IMR-90 (cell line): ENCODE data around the gene HMX3. TPM values are rescaled to one million over a fixed set of nuclear protein-coding genes. Genes with fewer than 3 reads are reported as not detected.

Experiments used
- ATAC-seq: fragments of 200-7000 bp; cut with Tn5 transposase; 2 replicates; pipeline ENCODE4 v1.9.1; 2020; ENCODE audit warnings: low read depth, mild to moderate bottlenecking, moderate library complexity
- Bru-seq: library from RNA; stranded (reverse); fragments of 400-500 nt; gene quantifications from one replicate; lab custom pipeline; 2021; lab: Mats Ljungman, UMichigan
- BruChase-seq, 2 experiments: library from RNA; stranded (reverse); fragments of 400-500 nt; gene quantifications; one replicate each; lab custom pipeline; 2021; lab: Mats Ljungman, UMichigan
- BruUV-seq: library from RNA; stranded (reverse); fragments of 400-500 nt; replicated peaks from 2 replicates; lab custom pipeline; 2021; lab: Mats Ljungman, UMichigan
- CTCF ChIA-PET: fragments of 300-600 bp; formaldehyde crosslinking; extraction: SDS; loops from one replicate; lab custom pipeline; 2021; ENCODE audit warnings: antibody characterized with exemption; lab: Yijun Ruan, JAX
- POLR2A ChIA-PET: fragments of 300-600 bp; sonication (Branson Sonifier 250); formaldehyde crosslinking; loops from one replicate; lab custom pipeline; 2022; ENCODE audit warnings: antibody characterized with exemption; ENCODE audit not compliant: unreplicated experiment; lab: Charles Lee
- DNase-seq: peaks from one replicate; pipeline ENCODE4 v3.0.0; 2013
- H2AFZ ChIP-seq: replicated peaks from 2 replicates; pipeline ENCODE3; 2013; ENCODE audit warnings: low read length, mild to moderate bottlenecking; ENCODE audit not compliant: poor library complexity
- H2AK5ac ChIP-seq: 2 replicates; pipeline ENCODE4 v1.6.1; 2013; ENCODE audit warnings: low read depth, low read length, inconsistent platforms
- H2AK9ac ChIP-seq: replicated peaks from 2 replicates; pipeline ENCODE3; 2013; ENCODE audit warnings: mild to moderate bottlenecking, low read depth, low read length, moderate library complexity; ENCODE audit not compliant: poor library complexity
- H2BK120ac ChIP-seq: 2 replicates; pipeline ENCODE4 v1.6.1; 2013; ENCODE audit warnings: low read depth, low read length, inconsistent platforms
- H2BK15ac ChIP-seq: 3 replicates; pipeline ENCODE4 v1.6.1; 2013; ENCODE audit warnings: low read depth, low read length, inconsistent platforms
- H2BK20ac ChIP-seq: 2 replicates; pipeline ENCODE4 v1.6.1; 2013; ENCODE audit warnings: low read depth, mild to moderate bottlenecking, inconsistent platforms, low read length, moderate library complexity
- H2BK5ac ChIP-seq: 2 replicates; pipeline ENCODE4 v1.6.1; 2013; ENCODE audit warnings: mild to moderate bottlenecking, low read depth, low read length, inconsistent platforms; ENCODE audit not compliant: poor library complexity, severe bottlenecking
- H3K14ac ChIP-seq: replicated peaks from 2 replicates; pipeline ENCODE4 v1.6.1; 2013; ENCODE audit warnings: low read depth, low read length, inconsistent platforms
- H3K18ac ChIP-seq: 2 replicates; pipeline ENCODE4 v1.6.1; 2013; ENCODE audit warnings: low read depth, low read length, control low read depth
- H3K23ac ChIP-seq: 2 replicates; pipeline ENCODE4 v1.6.1; 2013; ENCODE audit warnings: low read depth, low read length, inconsistent platforms
- H3K27ac ChIP-seq: 2 replicates; pipeline ENCODE4 v1.5.1; 2013; ENCODE audit warnings: mild to moderate bottlenecking, control low read depth, low read length; ENCODE audit not compliant: insufficient read depth
- H3K27me3 ChIP-seq: 2 replicates; pipeline ENCODE4 v1.6.1; 2013; ENCODE audit warnings: low read length; ENCODE audit not compliant: control insufficient read depth, insufficient read depth
- H3K36me3 ChIP-seq: 2 replicates; pipeline ENCODE4 v1.6.1; 2013; ENCODE audit warnings: low read length, mixed read lengths; ENCODE audit not compliant: control insufficient read depth, insufficient read depth
- H3K4ac ChIP-seq: 2 replicates; pipeline ENCODE4 v1.6.1; 2013; ENCODE audit warnings: low read depth, low read length, inconsistent platforms
- H3K4me1 ChIP-seq: 2 replicates; pipeline ENCODE4 v1.6.1; 2013; ENCODE audit warnings: low read length, mixed read lengths; ENCODE audit not compliant: control insufficient read depth, insufficient read depth
- H3K4me2 ChIP-seq: 2 replicates; pipeline ENCODE4 v1.6.1; 2013; ENCODE audit warnings: low read depth, mild to moderate bottlenecking, control low read depth, low read length, moderate library complexity
- H3K4me3 ChIP-seq: 2 replicates; pipeline ENCODE4 v1.5.1; 2013; ENCODE audit warnings: low read depth, mild to moderate bottlenecking, control low read depth, low read length, moderate library complexity; ENCODE audit not compliant: insufficient read depth
- H3K56ac ChIP-seq: 2 replicates; pipeline ENCODE4 v1.6.1; 2013; ENCODE audit warnings: low read length, inconsistent platforms; ENCODE audit not compliant: insufficient read depth; ENCODE audit errors: extremely low read depth
- H3K79me1 ChIP-seq, 2 experiments: 2 replicates each; pipeline ENCODE4 v1.6.1; 2013; ENCODE audit warnings: low read length in 2 of 2, inconsistent platforms in 1 of 2, low read depth in 1 of 2
- H3K9ac ChIP-seq: 2 replicates; pipeline ENCODE4 v1.6.1; 2013; ENCODE audit warnings: low read depth, low read length, control low read depth
- H3K9me1 ChIP-seq: 2 replicates; pipeline ENCODE4 v1.6.1; 2013; ENCODE audit warnings: low read length, inconsistent platforms; ENCODE audit not compliant: insufficient read depth
- H3K9me3 ChIP-seq: 2 replicates; pipeline ENCODE4 v1.6.1; 2013; ENCODE audit warnings: low read length; ENCODE audit not compliant: control insufficient read depth, insufficient read depth
- H4K20me1 ChIP-seq: 2 replicates; pipeline ENCODE4 v1.6.1; 2013; ENCODE audit warnings: low read length, inconsistent platforms; ENCODE audit not compliant: insufficient read depth
- H4K5ac ChIP-seq: 2 replicates; pipeline ENCODE4 v1.6.1; 2013; ENCODE audit warnings: mild to moderate bottlenecking, low read depth, low read length, control low read depth
- H4K8ac ChIP-seq, 2 experiments: 2 replicates each; pipeline ENCODE4 v1.6.1; 2013; ENCODE audit warnings: low read depth in 2 of 2, low read length in 2 of 2, control low read depth in 1 of 2, inconsistent platforms in 1 of 2
- H4K91ac ChIP-seq: 2 replicates; pipeline ENCODE4 v1.6.1; 2013; ENCODE audit warnings: low read depth, low read length, inconsistent platforms; ENCODE audit not compliant: insufficient read depth
- BHLHE40 ChIP-seq: fragments of 150-350 bp; IDR thresholded peaks from 2 replicates; pipeline ENCODE4 v1.6.1; 2016; ENCODE audit warnings: mild to moderate bottlenecking, low read depth, low read length
- CEBPB ChIP-seq: IDR thresholded peaks from 2 replicates; pipeline ENCODE4 v1.6.1; 2012; ENCODE audit warnings: low read depth, low read length, improper control_type of control experiment
- CHD1 ChIP-seq: IDR thresholded peaks from 2 replicates; pipeline ENCODE4 v1.6.1; 2012; ENCODE audit warnings: low read depth, low read length, improper control_type of control experiment
- CTCF ChIP-seq: conservative IDR thresholded peaks from 2 replicates; pipeline ENCODE4 v1.5.1; 2012; ENCODE audit warnings: mild to moderate bottlenecking, low read depth, low read length, improper control_type of control experiment
- ELK1 ChIP-seq: fragments of 150-350 bp; IDR thresholded peaks from 2 replicates; pipeline ENCODE4 v1.6.1; 2016; ENCODE audit warnings: low read depth, mild to moderate bottlenecking, low read length, moderate library complexity, borderline replicate concordance
- FOS ChIP-seq: fragments of 150-350 bp; IDR thresholded peaks from 2 replicates; pipeline ENCODE4 v1.6.1; 2016; ENCODE audit warnings: low read depth, low read length
- MAFK ChIP-seq: IDR thresholded peaks from 2 replicates; pipeline ENCODE4 v1.6.1; 2012; ENCODE audit warnings: low read depth, low read length, improper control_type of control experiment
- NFE2L2 ChIP-seq: fragments of 150-350 bp; IDR thresholded peaks from 2 replicates; pipeline ENCODE4 v1.6.1; 2016; ENCODE audit warnings: low read depth, mild to moderate bottlenecking, low read length
- POLR2A ChIP-seq: IDR thresholded peaks from 2 replicates; pipeline ENCODE4 v1.6.1; 2012; ENCODE audit warnings: mild to moderate bottlenecking, low read depth, low read length
- RAD21 ChIP-seq: IDR thresholded peaks from 2 replicates; pipeline ENCODE4 v1.6.1; 2012; ENCODE audit warnings: low read length, improper control_type of control experiment
- RCOR1 ChIP-seq: IDR thresholded peaks from 2 replicates; pipeline ENCODE4 v1.6.1; 2012; ENCODE audit warnings: mild to moderate bottlenecking, low read length, improper control_type of control experiment; ENCODE audit not compliant: insufficient replicate concordance
- RFX5 ChIP-seq: IDR thresholded peaks from 2 replicates; pipeline ENCODE4 v1.8.0; 2012; ENCODE audit warnings: low read depth, mild to moderate bottlenecking, low read length, moderate library complexity
- SMC3 ChIP-seq: fragments of 150-350 bp; IDR thresholded peaks from 2 replicates; pipeline ENCODE4 v1.6.1; 2016; ENCODE audit warnings: low read depth, mild to moderate bottlenecking, antibody characterized with exemption, low read length, moderate library complexity
- USF2 ChIP-seq: fragments of 150-350 bp; IDR thresholded peaks from 2 replicates; pipeline ENCODE4 v1.6.1; 2017; ENCODE audit warnings: mild to moderate bottlenecking, antibody characterized with exemption, low read length, low read depth
- WGBS, 2 experiments: methylation state at CpG; one replicate each; pipeline versions ENCODE4 v1.1.5 to v1.1.7; 2013; ENCODE audit warnings: missing lambda C conversion rate in 2 of 2; ENCODE audit not compliant: insufficient read length in 1 of 2; ENCODE audit errors: extremely low coverage in 2 of 2; 5-methylcytosine and 5-hydroxymethylcytosine counted together
- dilution Hi-C: fragments of 300-500 bp; cut with HindIII; formaldehyde crosslinking; loops from one replicate; pipeline ENCODE4 v1.14.3; 2018; ENCODE audit warnings: low sequenced_read_pairs; ENCODE audit not compliant: unreplicated experiment
- in situ Hi-C: fragments of 300-500 bp; cut with MboI; formaldehyde crosslinking; loops from 3 replicates; pipeline ENCODE4 v1.14.3; 2019; ENCODE audit warnings: low sequenced_read_pairs, inconsistent platforms, mixed read lengths
- intact Hi-C: fragments of 100-400 bp; cut with micrococcal nuclease; formaldehyde crosslinking; loops from 2 replicates; pipeline ENCODE4 v1.10.0; 2022
- long read RNA-seq: library from polyadenylated mRNA; unstranded; transcript quantifications from one replicate; pipeline ENCODE4 v2.0.0, GENCODE V29; 2021; ENCODE audit not compliant: unreplicated experiment
- polyA plus RNA-seq, 3 experiments: library from polyadenylated mRNA; depleted of rRNA; stranded (reverse); fragments of >200 nt; gene quantifications; 2 replicates each; pipeline ENCODE4 v1.2.3, GENCODE V29; 2012; ENCODE audit warnings: low replicate concordance in 1 of 3
- total RNA-seq: library from RNA; depleted of rRNA; stranded (reverse); fragments of >200 nt; gene quantifications from 2 replicates; pipeline ENCODE4 v1.2.3, GENCODE V29; 2012; rRNA removed

Gene HMX3
- total RNA-seq (not detected in 2 replicates), polyA plus RNA-seq (2012; rRNA removed) (not detected in 2 replicates), Bru-seq, nascent RNA (not detected), BruChase-seq, experiment 1, labeled RNA remaining after a 6-hour chase (not detected), BruChase-seq, experiment 2, labeled RNA remaining after a 2-hour chase (not detected)
- polyA plus RNA-seq (2012; cell fraction: cytosol; rRNA removed) = not detected in 2 replicates
- not detected in 2 replicates for polyA plus RNA-seq (2012; cell fraction: nucleus; rRNA removed; ENCODE audit: low replicate concordance)
- long read RNA-seq = 0 reads

- POLR2A ChIA-PET = no interaction called here
- Histone ChIP-seq H2AK9ac (peak within 1 kb of the TSS; percentile 25), H4K8ac (no peak within 1 kb of the TSS), H3K4ac (no peak within 1 kb of the TSS), H4K5ac (no peak within 1 kb of the TSS), H3K9ac (no peak within 1 kb of the TSS), H3K56ac (no peak within 1 kb of the TSS), H3K4me3 (peak within 1 kb of the TSS; percentile 27; the same call in 1 of the 2 replicates), H3K36me3 (no peaks in the 10 kb centered on the region), H2AFZ (peak within 1 kb of the TSS; percentile 26), H3K9me1 (no peaks in the 10 kb centered on the region), H4K20me1 (0 out of 2 replicates have a peak, but pooled peaks cover 3% of the 10 kb centered on the region), H3K23ac (no peak within 1 kb of the TSS), H3K79me1 (no peaks in the 10 kb centered on the region), H4K91ac (no peak within 1 kb of the TSS), H3K4me2 (peak within 1 kb of the TSS; percentile 54; the same call in 1 of the 2 replicates), H2BK120ac (no peak within 1 kb of the TSS), H3K27ac (no peak within 1 kb of the TSS), H2BK20ac (no peak within 1 kb of the TSS), H3K4me1 (peaks cover 2% of the 10 kb centered on the region; the same call in 1 of the 2 replicates), H3K9me3 (no peaks in the 10 kb centered on the region; the same call in 1 of the 2 replicates), H3K18ac (no peak within 1 kb of the TSS), H3K27me3 (peaks cover 92% of the 10 kb centered on the region), H2AK5ac (no peak within 1 kb of the TSS), H2BK5ac (no peak within 1 kb of the TSS), H2BK15ac (no peak within 1 kb of the TSS), H3K14ac (no peak within 1 kb of the TSS)
- intact Hi-C loops (no loop called here), in situ Hi-C loops (loop anchor here (10.0 to 25.0 kb wide), 2 partner anchors 829 to 1252 kb away; no protein-coding TSS in a partner anchor), dilution Hi-C loops (no loop called here)
- CTCF ChIA-PET = no interaction called here
- no TSS peak for BruUV-seq
- 2% methylated on average over 29 of the region's 76 CpGs; no CpG with 5 or more reads in 1 of the 2 experiments for WGBS, 2 experiments
- ATAC-seq (peak; percentile 27; the same call in 1 of the 2 replicates), DNase-seq (peak; percentile 23)
- TF ChIP-seq CHD1 (no peak), BHLHE40 (no peak), FOS (no peak), ELK1 (no peak), POLR2A (no peak), SMC3 (no peak), MAFK (no peak), RCOR1 (no peak), USF2 (no peak), NFE2L2 (no peak), CTCF (no peak), RAD21 (no peak), RFX5 (no peak), CEBPB (no peak)
These were observed at the start of gene HMX3 for GRCh38 chr10:123135415-123136141. HMX3 (plus strand) TSS chr10:123135970; CDS start chr10:123136051, 81 bp downstream.
